H9 (cell line): ENCODE data around the gene C7orf57. TPM values are rescaled to one million over a fixed set of nuclear protein-coding genes. Genes with fewer than 3 reads are reported as not detected.

Experiments
- DNase-seq: peaks from one replicate; pipeline ENCODE4 v3.0.0-alpha.2; 2017
- H2AFZ ChIP-seq: one replicate; pipeline ENCODE4 v1.6.1; 2013; ENCODE audit warnings: mild to moderate bottlenecking, low read length, control low read depth, moderate library complexity
- H2AK5ac ChIP-seq: 2 replicates; pipeline ENCODE4 v1.6.1; 2013; ENCODE audit warnings: low read length, control low read depth, mixed read lengths; ENCODE audit not compliant: insufficient read length
- H2BK120ac ChIP-seq: one replicate; pipeline ENCODE4 v1.6.1; 2013; ENCODE audit warnings: low read depth, mild to moderate bottlenecking, low read length, control low read depth, inconsistent platforms; ENCODE audit not compliant: poor library complexity, severe bottlenecking
- H2BK12ac ChIP-seq: 2 replicates; pipeline ENCODE4 v1.6.1; 2013; ENCODE audit warnings: low read length, control low read depth, mixed read lengths, low read depth; ENCODE audit not compliant: insufficient read length
- H2BK15ac ChIP-seq: 2 replicates; pipeline ENCODE4 v1.6.1; 2013; ENCODE audit warnings: low read depth, low read length, control low read depth
- H2BK20ac ChIP-seq: one replicate; pipeline ENCODE4 v1.6.1; 2013; ENCODE audit warnings: low read depth, mild to moderate bottlenecking, low read length, control low read depth, inconsistent platforms; ENCODE audit not compliant: poor library complexity, severe bottlenecking
- H2BK5ac ChIP-seq: 2 replicates; pipeline ENCODE4 v1.6.1; 2013; ENCODE audit warnings: low read length, control low read depth, mixed read lengths; ENCODE audit not compliant: insufficient read length
- H3K14ac ChIP-seq: 2 replicates; pipeline ENCODE4 v1.6.1; 2013; ENCODE audit warnings: low read length, control low read depth; ENCODE audit not compliant: insufficient read depth
- H3K18ac ChIP-seq: 2 replicates; pipeline ENCODE4 v1.6.1; 2013; ENCODE audit warnings: low read depth, mild to moderate bottlenecking, mixed read lengths, low read length, control low read depth; ENCODE audit not compliant: insufficient read length
- H3K23ac ChIP-seq: 2 replicates; pipeline ENCODE4 v1.6.1; 2013; ENCODE audit warnings: low read length, control low read depth, mixed read lengths, low read depth; ENCODE audit not compliant: insufficient read length
- H3K23me2 ChIP-seq: 2 replicates; pipeline ENCODE4 v1.6.1; 2013; ENCODE audit warnings: low read depth, mild to moderate bottlenecking, mixed read lengths, low read length, control low read depth; ENCODE audit not compliant: insufficient read length, poor library complexity, severe bottlenecking
- H3K27ac ChIP-seq: 2 replicates; pipeline ENCODE4 v1.5.1; 2013; ENCODE audit warnings: low read length, control low read depth, mixed read lengths, low read depth; ENCODE audit not compliant: insufficient read length
- H3K27me3 ChIP-seq: 2 replicates; pipeline ENCODE4 v1.6.1; 2013; ENCODE audit warnings: low read length, control low read depth, inconsistent platforms; ENCODE audit not compliant: insufficient read depth
- H3K4ac ChIP-seq: 2 replicates; pipeline ENCODE4 v1.6.1; 2013; ENCODE audit warnings: low read depth, mild to moderate bottlenecking, control low read depth, inconsistent platforms, low read length, moderate library complexity
- H3K4me1 ChIP-seq: 2 replicates; pipeline ENCODE4 v1.6.1; 2013; ENCODE audit warnings: low read length, control low read depth, inconsistent platforms; ENCODE audit not compliant: insufficient read depth
- H3K4me2 ChIP-seq: 2 replicates; pipeline ENCODE4 v1.6.1; 2013; ENCODE audit warnings: low read length, control low read depth, mixed read lengths; ENCODE audit not compliant: insufficient read length, insufficient read depth
- H3K56ac ChIP-seq: 2 replicates; pipeline ENCODE4 v1.6.1; 2013; ENCODE audit warnings: low read depth, mild to moderate bottlenecking, mixed read lengths, low read length, control low read depth; ENCODE audit not compliant: insufficient read length
- H3K79me1 ChIP-seq: 2 replicates; pipeline ENCODE4 v1.6.1; 2013; ENCODE audit warnings: low read depth, mild to moderate bottlenecking, moderate library complexity, low read length, control low read depth, inconsistent platforms; ENCODE audit not compliant: insufficient read depth, poor library complexity, severe bottlenecking
- H3K79me2 ChIP-seq: 2 replicates; pipeline ENCODE4 v1.6.1; 2013; ENCODE audit warnings: low read length, control low read depth, inconsistent platforms; ENCODE audit not compliant: insufficient read depth
- H3K9ac ChIP-seq: 2 replicates; pipeline ENCODE4 v1.6.1; 2013; ENCODE audit warnings: low read length, control low read depth, mixed read lengths; ENCODE audit not compliant: insufficient read length; ENCODE audit errors: extremely low read depth
- H3K9me3 ChIP-seq: one replicate; pipeline ENCODE4 v1.6.1; 2013; ENCODE audit warnings: low read depth, low read length, inconsistent platforms; ENCODE audit not compliant: control insufficient read depth
- H3T11ph ChIP-seq: one replicate; pipeline ENCODE4 v1.6.1; 2013; ENCODE audit warnings: mild to moderate bottlenecking, low read length, control low read depth, inconsistent platforms
- H4K20me1 ChIP-seq: one replicate; pipeline ENCODE4 v1.6.1; 2013; ENCODE audit not compliant: control insufficient read depth, insufficient read length, insufficient read depth
- H4K5ac ChIP-seq: 2 replicates; pipeline ENCODE4 v1.6.1; 2013; ENCODE audit warnings: low read depth, mild to moderate bottlenecking, mixed read lengths, low read length, control low read depth; ENCODE audit not compliant: insufficient read length
- H4K8ac ChIP-seq: replicated peaks from 2 replicates; pipeline ENCODE4 v1.6.1; 2013; ENCODE audit warnings: low read length, control low read depth, mixed read lengths, low read depth; ENCODE audit not compliant: insufficient read length
- H4K91ac ChIP-seq: 2 replicates; pipeline ENCODE4 v1.6.1; 2013; ENCODE audit warnings: low read depth, mild to moderate bottlenecking, moderate library complexity, mixed read lengths, low read length, control low read depth; ENCODE audit not compliant: insufficient read length
- H3K27ac Mint-ChIP-seq, 3 experiments: 2 replicates in 2 of 3; 3 replicates in 1 of 3; pipeline ENCODE4 v1.8.0; 2020 to 2021; ENCODE audit warnings: mixed read lengths in 3 of 3, mild to moderate bottlenecking in 1 of 3, moderate library complexity in 1 of 3
- H3K27me3 Mint-ChIP-seq: 2 replicates; pipeline ENCODE4 v1.8.0; 2021; ENCODE audit warnings: low read depth, mild to moderate bottlenecking, moderate library complexity, mixed read lengths
- H3K36me3 Mint-ChIP-seq, 3 experiments: 2 replicates in 2 of 3; 3 replicates in 1 of 3; pipeline ENCODE4 v1.8.0; 2020 to 2021; ENCODE audit warnings: low read depth in 3 of 3, mixed read lengths in 3 of 3; ENCODE audit not compliant: insufficient read depth in 1 of 3
- H3K4me1 Mint-ChIP-seq, 2 experiments: 2 replicates each; pipeline ENCODE4 v1.8.0; 2020; ENCODE audit warnings: mixed read lengths in 2 of 2
- H3K4me3 Mint-ChIP-seq, 2 experiments: 2 replicates in 1 of 2; 3 replicates in 1 of 2; pipeline ENCODE4 v1.8.0; 2020 to 2021; ENCODE audit warnings: mild to moderate bottlenecking in 2 of 2, mixed read lengths in 2 of 2, moderate library complexity in 1 of 2
- H3K9me3 Mint-ChIP-seq, 2 experiments: 2 replicates in 1 of 2; 3 replicates in 1 of 2; pipeline ENCODE4 v1.8.0; 2020; ENCODE audit warnings: mild to moderate bottlenecking in 2 of 2, mixed read lengths in 2 of 2, moderate library complexity in 1 of 2
- WGBS: extraction: QIAGEN DNeasy Blood & Tissue Kit; methylation state at CpG from one replicate; pipeline ENCODE4 v1.1.7; 2013; ENCODE audit warnings: missing lambda C conversion rate, low lambda C conversion rate, mixed read lengths; ENCODE audit not compliant: insufficient read length; ENCODE audit errors: extremely low coverage; 5-methylcytosine and 5-hydroxymethylcytosine counted together
- total RNA-seq: library from RNA; stranded (reverse); gene quantifications from 2 replicates; pipeline ENCODE4 v1.2.1, GENCODE V29; 2021
- TF ChIP-seq, protein P1 (sequence below): fragments of 200-600 bp; sonication (generic); conservative IDR thresholded peaks from 3 replicates; pipeline ENCODE4 v1.8.0; 2021; ENCODE audit warnings: antibody characterized with exemption, mild to moderate bottlenecking

Gene C7orf57
- total RNA-seq, 1 experiment from 2014 or later, result not detected

DNA sequence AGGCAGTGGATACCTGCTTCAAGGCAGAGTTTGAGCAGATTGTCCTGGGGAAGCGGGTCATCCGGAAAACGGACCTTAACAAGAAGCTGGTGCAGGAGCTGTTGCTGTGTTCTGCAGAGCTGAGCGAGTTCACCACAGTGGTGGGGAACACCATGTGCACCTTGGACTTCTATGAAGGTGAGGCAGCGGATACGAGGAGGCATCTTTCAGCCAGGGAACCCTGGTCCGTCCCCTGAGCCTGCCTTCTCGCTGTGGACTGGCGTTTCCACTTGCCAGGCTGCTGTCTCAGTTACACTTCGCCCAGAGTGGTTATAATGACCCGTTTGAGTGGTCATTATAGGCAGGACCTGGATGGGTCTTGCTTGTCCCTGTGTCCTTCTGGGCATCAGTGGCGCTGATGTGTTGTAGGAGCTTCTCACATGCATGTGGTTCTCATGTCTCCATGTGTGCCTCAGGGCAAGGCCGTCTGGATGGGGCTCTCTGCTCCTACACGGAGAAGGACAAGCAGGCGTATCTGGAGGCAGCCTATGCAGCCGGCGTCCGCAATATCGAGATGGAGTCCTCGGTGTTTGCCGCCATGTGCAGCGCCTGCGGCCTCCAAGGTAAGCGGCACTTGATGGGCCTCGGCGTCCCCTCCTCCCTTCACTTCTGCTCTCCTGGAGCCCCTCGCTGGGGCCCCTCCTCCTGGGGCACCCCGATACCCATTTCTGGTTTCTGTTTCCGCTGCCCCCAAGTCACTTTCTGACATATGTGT lies 71.7 kb downstream of the C7orf57 start:
- Histone ChIP-seq H2AFZ (no peak overlapping the region), H2BK15ac (no peak overlapping the region), H3T11ph (no peak overlapping the region), H3K14ac (no peak overlapping the region), H3K9me3 (no peaks in the 10 kb centered on the region), H3K9ac (no peak overlapping the region), H2BK5ac (no peak overlapping the region), H3K79me1 (no peaks in the 10 kb centered on the region), H3K27ac (no peak overlapping the region), H3K79me2 (no peaks in the 10 kb centered on the region), H3K4me1 (no peaks in the 10 kb centered on the region), H4K20me1 (no peaks in the 10 kb centered on the region), H2BK12ac (no peak overlapping the region), H3K4ac (no peak overlapping the region), H2BK20ac (no peak overlapping the region), H3K4me2 (no peak overlapping the region), H2AK5ac (no peak overlapping the region), H3K56ac (no peak overlapping the region), H4K8ac (no peak overlapping the region), H4K91ac (no peak overlapping the region), H3K27me3 (no peaks in the 10 kb centered on the region), H3K23me2 (no peaks in the 10 kb centered on the region), H3K23ac (no peak overlapping the region), H2BK120ac (no peak overlapping the region), H3K18ac (no peak overlapping the region), H4K5ac (no peak overlapping the region)
- TF ChIP-seq, protein P1, sequence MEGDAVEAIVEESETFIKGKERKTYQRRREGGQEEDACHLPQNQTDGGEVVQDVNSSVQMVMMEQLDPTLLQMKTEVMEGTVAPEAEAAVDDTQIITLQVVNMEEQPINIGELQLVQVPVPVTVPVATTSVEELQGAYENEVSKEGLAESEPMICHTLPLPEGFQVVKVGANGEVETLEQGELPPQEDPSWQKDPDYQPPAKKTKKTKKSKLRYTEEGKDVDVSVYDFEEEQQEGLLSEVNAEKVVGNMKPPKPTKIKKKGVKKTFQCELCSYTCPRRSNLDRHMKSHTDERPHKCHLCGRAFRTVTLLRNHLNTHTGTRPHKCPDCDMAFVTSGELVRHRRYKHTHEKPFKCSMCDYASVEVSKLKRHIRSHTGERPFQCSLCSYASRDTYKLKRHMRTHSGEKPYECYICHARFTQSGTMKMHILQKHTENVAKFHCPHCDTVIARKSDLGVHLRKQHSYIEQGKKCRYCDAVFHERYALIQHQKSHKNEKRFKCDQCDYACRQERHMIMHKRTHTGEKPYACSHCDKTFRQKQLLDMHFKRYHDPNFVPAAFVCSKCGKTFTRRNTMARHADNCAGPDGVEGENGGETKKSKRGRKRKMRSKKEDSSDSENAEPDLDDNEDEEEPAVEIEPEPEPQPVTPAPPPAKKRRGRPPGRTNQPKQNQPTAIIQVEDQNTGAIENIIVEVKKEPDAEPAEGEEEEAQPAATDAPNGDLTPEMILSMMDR, result no peak
- Mint-ChIP-seq H3K4me3 (no peak overlapping the region), H3K4me1 (peaks cover 15 to 20% of the 10 kb centered on the region in 2 experiments), H3K36me3 (peaks cover 42 to 68% (median 61%) of the 10 kb centered on the region in 3 experiments; a peak in 6 of 7 replicates), H3K9me3 (no peaks in the 10 kb centered on the region), H3K27me3 (no peaks in the 10 kb centered on the region), H3K27ac (no peak overlapping the region)
- no peak for DNase-seq
- no CpG with 5 or more reads among the region's 29 CpGs for WGBS
